Muscle layer of colon (tissue), 2 donors: ENCODE data around the gene GNG12.

ENCODE experiments used
- H3K27ac ChIP-seq: one replicate; pipeline ENCODE4 v1.7.0; 2013; ENCODE audit warnings: low read depth, mild to moderate bottlenecking, low read length, moderate library complexity
- H3K27me3 ChIP-seq, 2 donors: one replicate each; pipeline ENCODE4 v1.7.0; 2013; ENCODE audit warnings: low read length in 2 of 2, mild to moderate bottlenecking in 2 of 2; ENCODE audit not compliant: insufficient read depth in 2 of 2, control insufficient read depth in 1 of 2
- H3K36me3 ChIP-seq: one replicate; pipeline ENCODE4 v1.7.0; 2013; ENCODE audit warnings: mild to moderate bottlenecking, low read length; ENCODE audit not compliant: insufficient read depth
- H3K4me1 ChIP-seq: one replicate; pipeline ENCODE4 v1.7.0; 2013; ENCODE audit warnings: mild to moderate bottlenecking, low read length; ENCODE audit not compliant: insufficient read depth
- H3K4me3 ChIP-seq, 2 donors: one replicate each; pipeline ENCODE4 v1.7.0; 2013; ENCODE audit warnings: low read length in 2 of 2, low read depth in 1 of 2, mild to moderate bottlenecking in 1 of 2, moderate library complexity in 1 of 2
- H3K9ac ChIP-seq: one replicate; pipeline ENCODE4 v1.7.0; 2013; ENCODE audit warnings: low read length
- H3K9me3 ChIP-seq: one replicate; pipeline ENCODE4 v1.7.0; 2013; ENCODE audit warnings: mild to moderate bottlenecking, low read length
- donor health status: abdominal sarcoma.
- donor health status: Adenocarcinoma of cecum.

GNG12 gene

GRCh38 chr1:67812226-67812625, 21.0 kb downstream of the GNG12 start:
- no peaks in the 10 kb centered on the region for H3K27me3 ChIP-seq
- H3K4me1 ChIP-seq, result peaks cover 9% of the 10 kb centered on the region
- no peak overlapping the region for H3K27ac ChIP-seq
- H3K9ac ChIP-seq, result no peak overlapping the region
- H3K36me3 ChIP-seq, result no peaks in the 10 kb centered on the region
- no peaks in the 10 kb centered on the region for H3K9me3 ChIP-seq
- no peak overlapping the region for H3K4me3 ChIP-seq

DNA sequence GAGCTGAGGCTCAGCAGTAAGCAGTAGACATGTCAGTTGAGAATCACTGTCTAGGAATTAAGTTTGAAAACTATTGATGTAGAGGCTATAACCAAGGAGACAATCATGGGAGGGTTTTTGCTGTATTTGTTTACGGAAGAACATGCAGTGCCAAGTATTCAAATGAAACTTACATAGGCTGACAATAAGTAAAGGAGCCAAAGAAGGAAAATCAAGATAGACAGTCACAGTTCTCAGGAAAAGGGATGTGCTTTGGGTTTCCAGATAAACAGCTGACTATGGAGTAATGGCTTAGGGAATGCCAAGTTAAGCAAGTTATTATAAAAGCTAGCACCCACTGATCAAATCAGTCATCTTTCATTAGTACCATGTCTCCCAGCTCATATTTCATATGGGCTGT, 21.5 kb downstream of the GNG12 start:
- Histone ChIP-seq H3K4me1 (peaks cover 9% of the 10 kb centered on the region), H3K9ac (no peak overlapping the region), H3K9me3 (no peaks in the 10 kb centered on the region), H3K36me3 (no peaks in the 10 kb centered on the region), H3K27me3 (no peaks in the 10 kb centered on the region), H3K4me3 (no peak overlapping the region), H3K27ac (no peak overlapping the region)

DNA sequence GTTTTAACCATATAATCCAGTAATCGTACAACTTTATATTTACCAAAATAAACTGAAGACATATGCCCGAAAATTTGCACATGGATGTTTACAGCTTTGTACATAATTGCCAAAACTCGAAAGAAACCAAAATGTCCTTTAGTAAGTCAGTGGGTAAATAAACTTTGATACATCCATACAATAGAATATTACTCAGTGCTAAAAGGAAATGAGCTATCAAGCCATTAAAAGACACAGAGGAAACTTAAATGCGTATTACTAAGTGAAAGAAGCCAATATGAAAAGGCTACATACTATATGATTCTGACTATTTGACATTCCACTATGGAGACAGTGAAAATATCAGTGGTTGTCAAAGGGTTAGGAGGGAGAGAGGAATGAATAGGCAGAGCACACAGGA, 23.4 kb downstream of the GNG12 start:
- Histone ChIP-seq H3K9ac (no peak overlapping the region), H3K4me3 (no peak overlapping the region), H3K36me3 (no peaks in the 10 kb centered on the region), H3K27ac (no peak overlapping the region), H3K9me3 (no peaks in the 10 kb centered on the region), H3K27me3 (no peaks in the 10 kb centered on the region), H3K4me1 (peaks cover 9% of the 10 kb centered on the region)

GRCh38 chr1:67807282-67807681, 26.0 kb downstream of the GNG12 start:
- no peak overlapping the region for H3K9ac ChIP-seq
- no peak overlapping the region for H3K4me3 ChIP-seq
- H3K4me1 ChIP-seq, result peaks cover 5% of the 10 kb centered on the region
- H3K36me3 ChIP-seq, result no peaks in the 10 kb centered on the region
- no peaks in the 10 kb centered on the region for H3K9me3 ChIP-seq
- no peak overlapping the region for H3K27ac ChIP-seq
- H3K27me3 ChIP-seq, result no peaks in the 10 kb centered on the region

DNA sequence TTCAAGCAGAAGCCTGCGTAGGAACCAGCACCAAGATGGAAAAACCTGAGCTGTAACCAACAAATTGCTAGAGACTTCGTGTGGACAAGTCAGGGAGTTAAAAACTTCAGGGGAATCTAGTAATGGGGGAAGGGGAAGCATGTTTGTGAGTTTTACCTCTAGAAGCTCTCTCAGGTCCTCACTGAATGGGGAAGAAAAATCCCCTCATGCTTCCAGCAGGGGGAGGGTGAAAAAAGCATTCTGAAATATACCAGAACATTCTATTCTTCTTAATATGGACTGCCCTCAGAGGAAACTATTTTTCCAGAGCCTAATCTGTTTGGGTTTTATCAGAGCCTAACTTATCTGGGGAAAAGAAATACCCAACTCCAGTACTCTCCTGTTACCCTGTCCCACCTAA, 28.6 kb downstream of the GNG12 start:
- Histone ChIP-seq H3K4me1 (no peaks in the 10 kb centered on the region), H3K27me3 (no peaks in the 10 kb centered on the region), H3K27ac (no peak overlapping the region), H3K4me3 (no peak overlapping the region), H3K36me3 (no peaks in the 10 kb centered on the region), H3K9me3 (no peaks in the 10 kb centered on the region), H3K9ac (no peak overlapping the region)

DNA sequence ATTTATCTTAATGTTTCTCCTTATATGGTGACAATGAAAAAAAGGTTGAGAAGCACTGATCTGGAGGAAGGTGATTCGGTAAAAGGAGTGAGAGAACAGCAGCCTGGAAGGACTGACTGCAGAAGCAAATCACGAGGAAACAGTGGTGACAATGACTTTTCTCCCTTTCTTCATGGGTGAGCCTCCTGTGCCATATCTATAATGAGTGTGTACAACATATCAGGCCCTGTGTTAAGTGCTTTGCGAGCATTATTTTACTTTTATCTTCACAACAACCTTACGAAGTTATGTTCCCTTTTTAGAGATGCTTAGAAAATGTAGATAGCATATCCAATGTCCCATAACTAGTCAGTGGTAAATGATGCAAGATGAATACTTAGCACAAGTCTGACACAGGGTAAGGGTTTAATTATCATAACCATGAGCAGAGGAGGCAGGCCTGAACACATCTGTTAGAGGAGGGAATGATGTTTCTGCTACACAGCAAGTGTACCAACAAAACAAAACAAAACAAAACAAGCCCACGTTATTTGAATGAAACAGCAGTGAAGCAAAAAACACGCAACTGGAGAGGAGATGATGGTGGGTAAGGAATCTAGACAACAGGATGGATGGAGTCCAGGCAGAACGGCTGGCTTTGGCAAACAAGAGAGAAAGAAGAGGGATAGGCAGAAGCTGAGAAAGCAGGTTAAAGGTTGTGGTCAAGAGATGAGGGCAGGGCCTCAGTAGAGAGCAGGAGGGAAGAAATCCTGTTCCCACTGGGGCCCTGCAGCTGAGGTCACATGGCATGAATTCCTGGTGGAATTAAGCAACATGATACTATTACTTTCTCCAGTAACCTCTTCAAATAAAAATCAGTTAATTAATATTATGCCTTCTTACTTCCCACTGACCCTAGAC, 29.6 kb downstream of the GNG12 start:
- H3K36me3 ChIP-seq, result no peaks in the 10 kb centered on the region
- H3K27ac ChIP-seq, result no peak overlapping the region
- H3K27me3 ChIP-seq, result no peaks in the 10 kb centered on the region
- H3K9ac ChIP-seq, result no peak overlapping the region
- H3K4me3 ChIP-seq, result no peak overlapping the region
- H3K9me3 ChIP-seq, result no peaks in the 10 kb centered on the region
- no peaks in the 10 kb centered on the region for H3K4me1 ChIP-seq

GRCh38 chr1:67802565-67802964, 30.7 kb downstream of the GNG12 start:
- no peaks in the 10 kb centered on the region for H3K36me3 ChIP-seq
- no peak overlapping the region for H3K27ac ChIP-seq
- no peaks in the 10 kb centered on the region for H3K9me3 ChIP-seq
- H3K4me1 ChIP-seq, result no peaks in the 10 kb centered on the region
- H3K4me3 ChIP-seq, result no peak overlapping the region
- no peaks in the 10 kb centered on the region for H3K27me3 ChIP-seq
- H3K9ac ChIP-seq, result no peak overlapping the region

DNA sequence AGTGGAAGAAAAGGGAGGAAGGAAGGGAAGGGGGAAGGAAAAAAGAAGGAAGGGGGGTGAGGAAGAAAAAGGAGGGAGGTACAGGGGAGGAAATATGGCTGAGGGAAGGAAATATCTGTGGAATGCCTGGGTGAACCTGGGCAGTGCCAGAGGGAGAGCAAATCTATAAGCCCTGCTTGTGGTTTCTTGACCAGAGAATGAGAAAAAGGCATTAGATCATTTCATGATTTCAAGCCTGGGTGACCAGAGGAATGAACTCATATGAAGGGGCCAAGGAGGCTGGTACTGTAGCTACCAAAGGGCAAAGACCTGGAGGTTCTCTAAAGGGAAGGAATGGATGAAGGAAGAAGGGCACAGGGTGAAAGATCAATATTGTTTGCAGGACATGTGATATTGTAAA, 31.4 kb downstream of the GNG12 start:
- Histone ChIP-seq H3K27me3 (no peaks in the 10 kb centered on the region), H3K27ac (no peak overlapping the region), H3K4me3 (no peak overlapping the region), H3K4me1 (no peaks in the 10 kb centered on the region), H3K36me3 (no peaks in the 10 kb centered on the region), H3K9ac (no peak overlapping the region), H3K9me3 (no peaks in the 10 kb centered on the region)

- Histone ChIP-seq H3K9me3 (no peaks in the 10 kb centered on the region), H3K27ac (no peak overlapping the region), H3K9ac (no peak overlapping the region), H3K4me1 (peaks cover 28% of the 10 kb centered on the region), H3K4me3 (no peak overlapping the region), H3K27me3 (no peaks in the 10 kb centered on the region), H3K36me3 (no peaks in the 10 kb centered on the region)
Observed at GRCh38 chr1:67795179-67795912, 37.9 kb downstream of the GNG12 start.

DNA sequence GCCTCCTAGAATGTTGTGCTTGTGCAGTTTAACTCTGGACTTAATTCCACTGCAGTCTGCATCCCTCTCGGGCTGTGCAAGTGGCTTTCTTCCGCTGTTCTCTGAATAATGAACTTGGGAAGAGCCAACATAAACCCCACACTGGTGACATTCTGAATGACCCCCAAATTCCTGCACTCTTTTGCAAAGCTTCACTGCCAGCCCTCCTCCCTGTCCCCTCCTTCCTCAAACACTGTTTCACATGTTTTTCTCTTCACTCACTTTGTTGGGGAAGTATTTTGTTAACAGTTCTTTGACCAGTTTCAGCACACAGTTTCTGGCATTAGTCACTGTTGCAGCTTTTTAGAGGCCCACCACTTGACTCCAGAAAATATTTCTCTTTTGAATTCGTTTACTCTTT, 39.7 kb downstream of the GNG12 start:
- no peaks in the 10 kb centered on the region for H3K27me3 ChIP-seq
- peaks cover 32% of the 10 kb centered on the region for H3K4me1 ChIP-seq
- no peak overlapping the region for H3K27ac ChIP-seq
- H3K4me3 ChIP-seq, result no peak overlapping the region
- H3K9ac ChIP-seq, result no peak overlapping the region
- H3K36me3 ChIP-seq, result no peaks in the 10 kb centered on the region
- no peaks in the 10 kb centered on the region for H3K9me3 ChIP-seq

GRCh38 chr1:67792741-67793458, 40.4 kb downstream of the GNG12 start:
- Histone ChIP-seq H3K9ac (no peak overlapping the region), H3K4me3 (no peak overlapping the region), H3K27me3 (no peaks in the 10 kb centered on the region), H3K4me1 (peaks cover 34% of the 10 kb centered on the region), H3K27ac (no peak overlapping the region), H3K36me3 (no peaks in the 10 kb centered on the region), H3K9me3 (no peaks in the 10 kb centered on the region)
